NB4 (cell line): Measurements from ENCODE around the gene ARID1B.

ENCODE experiments used
- DNase-seq: peaks from one replicate; pipeline ENCODE4 v3.0.0; 2010; ENCODE audit warnings: low read depth
- H3K4me3 ChIP-seq: one replicate; pipeline ENCODE4 v1.5.1; 2011; ENCODE audit warnings: mild to moderate bottlenecking, low read depth, low read length, moderate library complexity
- MYC ChIP-seq: IDR thresholded peaks from 2 replicates; pipeline ENCODE4 v1.6.1; 2011; ENCODE audit warnings: low read depth, low read length
- POLR2A ChIP-seq: IDR thresholded peaks from 2 replicates; pipeline ENCODE4 v1.6.1; 2011; ENCODE audit warnings: mild to moderate bottlenecking; ENCODE audit not compliant: insufficient read length; ENCODE audit errors: extremely low read depth
- TF ChIP-seq, protein P1 (sequence below): IDR thresholded peaks from 2 replicates; pipeline ENCODE4 v1.6.1; 2011; ENCODE audit warnings: low read depth, low read length
- TF ChIP-seq, protein P2 (sequence below): IDR thresholded peaks from one replicate; pipeline ENCODE4 v1.5.1; 2012; ENCODE audit warnings: low read depth, low read length

ARID1B gene

DNA sequence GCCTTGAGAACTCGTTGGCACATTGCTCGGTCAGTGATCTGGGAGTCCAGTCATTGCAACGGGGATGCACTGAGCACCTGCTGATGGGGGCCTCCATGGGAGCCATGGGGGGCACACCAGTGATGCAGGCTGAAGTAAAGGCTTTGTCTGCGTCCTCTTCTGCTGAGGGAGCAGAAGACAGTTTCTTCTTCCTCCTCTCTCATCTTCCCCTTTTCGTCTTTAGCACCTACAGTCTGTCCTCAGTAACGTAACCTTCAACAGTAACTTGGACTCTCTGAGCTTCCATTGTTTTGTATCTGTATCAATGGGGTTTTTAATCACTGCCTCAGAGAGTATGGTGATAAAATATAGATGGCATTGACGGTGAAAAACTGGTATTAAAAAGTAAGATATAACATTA lies 306.2 kb downstream of the ARID1B start:
- no peak for TF ChIP-seq POLR2A
- TF ChIP-seq, protein P1, sequence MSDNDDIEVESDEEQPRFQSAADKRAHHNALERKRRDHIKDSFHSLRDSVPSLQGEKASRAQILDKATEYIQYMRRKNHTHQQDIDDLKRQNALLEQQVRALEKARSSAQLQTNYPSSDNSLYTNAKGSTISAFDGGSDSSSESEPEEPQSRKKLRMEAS = no peak
- TF ChIP-seq, protein P2, sequence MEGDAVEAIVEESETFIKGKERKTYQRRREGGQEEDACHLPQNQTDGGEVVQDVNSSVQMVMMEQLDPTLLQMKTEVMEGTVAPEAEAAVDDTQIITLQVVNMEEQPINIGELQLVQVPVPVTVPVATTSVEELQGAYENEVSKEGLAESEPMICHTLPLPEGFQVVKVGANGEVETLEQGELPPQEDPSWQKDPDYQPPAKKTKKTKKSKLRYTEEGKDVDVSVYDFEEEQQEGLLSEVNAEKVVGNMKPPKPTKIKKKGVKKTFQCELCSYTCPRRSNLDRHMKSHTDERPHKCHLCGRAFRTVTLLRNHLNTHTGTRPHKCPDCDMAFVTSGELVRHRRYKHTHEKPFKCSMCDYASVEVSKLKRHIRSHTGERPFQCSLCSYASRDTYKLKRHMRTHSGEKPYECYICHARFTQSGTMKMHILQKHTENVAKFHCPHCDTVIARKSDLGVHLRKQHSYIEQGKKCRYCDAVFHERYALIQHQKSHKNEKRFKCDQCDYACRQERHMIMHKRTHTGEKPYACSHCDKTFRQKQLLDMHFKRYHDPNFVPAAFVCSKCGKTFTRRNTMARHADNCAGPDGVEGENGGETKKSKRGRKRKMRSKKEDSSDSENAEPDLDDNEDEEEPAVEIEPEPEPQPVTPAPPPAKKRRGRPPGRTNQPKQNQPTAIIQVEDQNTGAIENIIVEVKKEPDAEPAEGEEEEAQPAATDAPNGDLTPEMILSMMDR = no peak
- TF ChIP-seq MYC = no peak
- H3K4me3 ChIP-seq = no peak overlapping the region
- DNase-seq = no peak

DNA sequence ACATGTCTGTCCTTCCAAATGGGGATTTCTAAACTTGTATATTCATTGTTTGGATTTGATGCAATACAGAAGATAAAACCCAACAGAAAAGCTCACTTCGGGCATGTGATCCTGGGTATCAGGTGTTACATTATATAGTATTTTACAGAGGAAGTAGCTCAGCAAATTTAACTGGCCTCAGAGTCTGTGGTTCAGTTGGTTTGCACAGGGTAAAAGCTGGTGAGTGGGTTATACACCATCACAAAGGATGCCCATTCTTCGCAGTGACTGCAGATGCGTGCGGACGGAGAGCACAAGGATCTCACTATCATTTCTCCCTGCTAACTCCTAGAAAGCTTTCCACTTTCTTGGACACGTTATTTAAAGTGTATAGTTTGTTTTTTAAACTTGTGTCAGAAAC lies 309.5 kb downstream of the ARID1B start:
- H3K4me3 ChIP-seq = no peak overlapping the region
- no peak for DNase-seq
- TF ChIP-seq, protein P1 = no peak
- TF ChIP-seq, protein P2 = no peak

DNA sequence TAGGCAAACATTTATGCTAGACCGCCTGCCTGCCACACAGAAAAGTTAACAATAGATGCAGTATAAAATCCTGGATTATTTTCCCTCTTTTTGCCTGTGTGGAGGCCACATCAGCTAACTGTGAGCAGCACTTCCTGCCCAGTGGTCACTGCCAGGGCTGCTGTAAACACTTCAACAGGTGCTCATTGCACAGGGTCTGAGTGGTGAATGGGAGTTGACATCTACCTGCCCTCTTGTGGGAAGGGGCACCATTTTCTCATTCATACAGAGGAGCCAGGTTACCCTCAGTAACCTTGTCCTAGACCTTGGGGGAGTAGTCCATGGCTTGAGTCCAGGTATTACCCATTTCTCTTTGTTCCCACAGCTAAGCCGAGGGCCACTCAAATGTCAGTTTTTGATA lies 310.8 kb downstream of the ARID1B start:
- no peak for DNase-seq
- TF ChIP-seq, protein P2 = no peak
- TF ChIP-seq MYC = no peak
- TF ChIP-seq POLR2A = no peak
- TF ChIP-seq, protein P1 = no peak
- no peak overlapping the region for H3K4me3 ChIP-seq

DNA sequence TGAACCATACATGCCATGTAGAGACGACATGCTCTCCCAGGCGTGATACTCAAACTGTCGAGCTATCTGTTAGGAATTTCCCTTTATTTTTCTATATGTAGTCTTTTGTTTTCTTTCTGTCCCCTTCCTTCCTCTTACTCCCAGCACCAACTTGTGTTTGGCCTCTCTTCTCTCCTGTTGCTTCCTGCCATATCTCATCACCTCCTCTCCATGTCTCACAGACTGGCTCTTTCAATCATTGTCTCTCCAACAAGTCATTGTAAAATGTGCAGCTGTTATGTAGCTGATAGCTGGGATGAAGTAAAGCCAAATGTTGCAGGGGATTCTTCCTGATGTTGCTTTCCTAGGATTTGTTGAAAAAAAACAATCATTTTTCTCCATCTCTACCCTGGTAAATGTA lies 311.7 kb downstream of the ARID1B start:
- DNase-seq = no peak
- H3K4me3 ChIP-seq = no peak overlapping the region

DNA sequence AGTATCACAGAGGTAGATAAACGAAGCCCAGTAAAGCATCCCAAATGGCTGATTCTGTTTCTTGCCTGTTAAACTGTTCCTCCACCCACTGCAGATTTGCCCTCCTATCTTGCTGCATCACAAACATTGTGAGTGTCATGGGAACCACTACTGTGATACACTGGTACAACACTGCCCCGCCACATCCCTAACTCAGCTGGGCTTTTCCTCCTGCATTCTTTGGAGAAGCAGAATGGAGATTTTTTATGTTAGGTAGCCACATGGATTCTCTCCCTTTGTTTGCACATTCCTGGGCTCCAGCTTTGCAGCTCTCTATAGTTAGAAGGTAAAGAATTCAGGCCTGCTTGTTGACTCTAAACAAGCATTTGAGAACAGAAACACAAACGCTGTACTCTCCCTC lies 312.1 kb downstream of the ARID1B start:
- H3K4me3 ChIP-seq = no peak overlapping the region
- no peak for DNase-seq
- TF ChIP-seq POLR2A (no peak), MYC (no peak)
- TF ChIP-seq, protein P2 = no peak
- TF ChIP-seq, protein P1 = no peak

More for the DNA sequence above, 311.7 kb downstream of the ARID1B start:
- TF ChIP-seq, protein P2 = no peak
- TF ChIP-seq, protein P1 = no peak
- TF ChIP-seq MYC (no peak), POLR2A (no peak)

DNA sequence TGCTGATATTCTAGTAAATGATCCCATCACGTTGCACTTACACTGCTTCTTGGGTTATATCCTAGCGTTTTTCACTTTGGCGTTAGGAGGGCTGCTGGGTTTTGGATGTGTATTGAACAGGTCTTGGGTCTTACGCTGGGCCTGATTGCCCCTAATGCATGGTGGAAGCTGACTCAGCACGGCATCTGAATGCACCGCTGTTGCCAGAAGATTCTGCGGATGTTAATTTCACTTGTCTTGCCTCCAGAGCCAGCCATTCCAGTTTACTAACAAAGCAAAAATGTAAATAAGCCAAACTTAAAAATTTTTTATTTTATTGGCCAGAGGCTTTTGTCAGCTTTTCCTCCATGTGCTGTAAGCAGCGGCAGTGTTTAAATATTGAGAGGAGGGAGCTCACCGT lies 312.7 kb downstream of the ARID1B start:
- TF ChIP-seq, protein P2 = no peak
- TF ChIP-seq POLR2A = no peak
- TF ChIP-seq, protein P1 = no peak
- TF ChIP-seq MYC = no peak
- H3K4me3 ChIP-seq = no peak overlapping the region
- DNase-seq = no peak
